Gastroesophageal sphincter (tissue), 3 donors: ENCODE measurements around the gene ZBTB47.

Experiments used
- CTCF ChIP-seq, 4 experiments: fragments of 200-600 bp in 2 of 4; fragments of 450-650 bp in 2 of 4; sonication (generic) in 1 of 4; IDR thresholded peaks; one replicate each; pipeline ENCODE4 v1.5.1; 2017 to 2019; ENCODE audit warnings: antibody characterized with exemption in 4 of 4, mild to moderate bottlenecking in 2 of 4, moderate library complexity in 2 of 4
- EP300 ChIP-seq: sonication (generic); formaldehyde crosslinking; IDR thresholded peaks from one replicate; pipeline ENCODE4 v1.6.1; 2017; ENCODE audit warnings: antibody characterized with exemption, mild to moderate bottlenecking
- POLR2A ChIP-seq, 2 donors: fragments of 450-650 bp; IDR thresholded peaks; one replicate each; pipeline ENCODE4 v1.6.1; 2017; ENCODE audit warnings: antibody characterized with exemption in 2 of 2, mild to moderate bottlenecking in 2 of 2, moderate library complexity in 1 of 2
- POLR2AphosphoS5 ChIP-seq: sonication (generic); formaldehyde crosslinking; IDR thresholded peaks from one replicate; pipeline ENCODE4 v1.6.1; 2017; ENCODE audit warnings: antibody characterized with exemption

GRCh38 chr3:42674146-42674545 is 20.6 kb downstream of the ZBTB47 start:
- TF ChIP-seq CTCF (IDR thresholded peaks at IDR 0.05), result no peak
- no peak for TF ChIP-seq POLR2A (IDR thresholded peaks at IDR 0.05)
- TF ChIP-seq POLR2AphosphoS5, result no peak
- TF ChIP-seq EP300, result no peak
